Heart left ventricle (tissue), 16 donors: Measurements from ENCODE around the gene STC2. TPM values are rescaled to one million over a fixed set of nuclear protein-coding genes. Genes with fewer than 3 reads are reported as not detected.
A peak's percentile ranks its signal among the peaks of the same experiment; 100 is the strongest.

ENCODE experiments used
- ATAC-seq, 4 donors: fragments of 200-7000 bp; cut with Tn5 transposase; one replicate each; pipeline ENCODE4 v1.9.1; 2020 to 2022; ENCODE audit warnings: moderate library complexity in 4 of 4, mild to moderate bottlenecking in 3 of 4, moderate number of reproducible peaks in 1 of 4
- DNase-seq, 5 donors: peaks; one replicate each; pipeline ENCODE4 v3.0.0-alpha.2; 2020
- H3K27ac ChIP-seq, 12 donors: fragments of 200-600 bp; sonication (generic) in 4 of 12; one replicate each; pipeline versions ENCODE4 v1.5.0 to v1.8.0; 2016 to 2022; ENCODE audit warnings: mild to moderate bottlenecking in 2 of 12
- H3K27me3 ChIP-seq, 9 donors: fragments of 200-600 bp; sonication (generic) in 2 of 9; one replicate each; pipeline versions ENCODE4 v1.5.1 to v1.8.0; 2016 to 2022; ENCODE audit warnings: mild to moderate bottlenecking in 3 of 9
- H3K36me3 ChIP-seq, 9 donors: fragments of 200-600 bp; sonication (generic) in 2 of 9; one replicate each; pipeline versions ENCODE4 v1.5.0 to v1.8.0; 2018 to 2022; ENCODE audit warnings: mild to moderate bottlenecking in 2 of 9
- H3K4me1 ChIP-seq, 12 donors: fragments of 200-600 bp; sonication (generic) in 4 of 12; one replicate each; pipeline versions ENCODE4 v1.5.0 to v1.8.0; 2016 to 2022; ENCODE audit warnings: mild to moderate bottlenecking in 3 of 12
- H3K4me3 ChIP-seq, 12 donors: fragments of 200-600 bp; sonication (generic) in 4 of 12; one replicate each; pipeline versions ENCODE4 v1.5.0 to v1.8.0; 2017 to 2022; ENCODE audit warnings: mild to moderate bottlenecking in 9 of 12, moderate library complexity in 4 of 12
- H3K9me3 ChIP-seq, 12 donors: fragments of 200-600 bp; sonication (generic) in 4 of 12; one replicate each; pipeline versions ENCODE4 v1.5.0 to v1.8.0; 2016 to 2022; ENCODE audit warnings: mild to moderate bottlenecking in 1 of 12
- CTCF ChIP-seq, 12 donors: fragments of 200-600 bp; sonication (generic) in 4 of 12; IDR thresholded peaks; one replicate each; pipeline versions ENCODE4 v1.5.0 to v1.8.0; 2018 to 2022; ENCODE audit warnings: antibody characterized with exemption in 12 of 12, mild to moderate bottlenecking in 5 of 12
- POLR2A ChIP-seq, 2 donors: fragments of 450-650 bp; IDR thresholded peaks; one replicate each; pipeline ENCODE4 v1.6.1; 2017; ENCODE audit warnings: antibody characterized with exemption in 2 of 2, mild to moderate bottlenecking in 2 of 2, moderate library complexity in 2 of 2
- WGBS, 4 donors: extraction: QIAGEN DNeasy Blood & Tissue Kit in 2 of 4; methylation state at CpG; one replicate each; pipeline versions ENCODE4 v1.1.5 to v1.1.7; 2013 to 2018; 5-methylcytosine and 5-hydroxymethylcytosine counted together
- intact Hi-C, 10 donors: fragments of 100-400 bp; cut with DNase I; formaldehyde crosslinking; loops; one replicate each; pipeline versions ENCODE4 v1.11.1 to v1.14.2; 2022
- polyA plus RNA-seq, 2 donors: library from polyadenylated mRNA; stranded (reverse); fragments of 200-250 nt; gene quantifications; one replicate each; pipeline ENCODE4 v1.2.3, GENCODE V29; 2013
- total RNA-seq, 9 donors: library from RNA; depleted of rRNA in 2 of 9; stranded (reverse); fragments of >200 nt in 2 of 9; fragmentation: NEBNext Ultra II Directional in 3 of 9; extraction: Animal tissue kit (Norgen Biotek cat#: 25700) in 3 of 9; gene quantifications; one replicate each; pipeline versions ENCODE4 v1.1.0 to v1.2.4, GENCODE V29; 2016 to 2023
- donor health status: ischemic (EF 13 %, LVEDD 7.1; RV severe dilation, severe dysfunction).
- donor health status: healthy with polysubstance abuse.
- donor health status: DM: no; HTN: yes; CAD: no.
- donor health status: DM: no; HTN: no; CAD: no.
- donor health status: ischemic (EF 25% LVEDD 6.9; RV normal size, moderate dysfunction).
- donor health status: ischemic (EF 25% LVEDD 5.7; RV mildly dilated, moderate dysfunction).
- donor health status: healthy.
- donor health status: DM: yes; HTN: yes; CAD: no.
- donor health status: ischemic (EF 35%, LVEDD 5.7; RV mildly dilated, moderate dysfunction).
- donor health status: nonischemic (EF 11% LVEDD 7.7; RV severe dilation, severe dysfunction).
- donor health status: DM: yes; HTN: yes; CAD: no.
- donor health status: PGD.
- donor health status: ischemic (EF 29% LVEDD 5.4; RV normal size, mild dysfunction).
- donor health status: nonischemic (EF 23%, LVEDD 6.1; RV moderate dilation, normal function).

STC2 gene
- total and polyA plus RNA-seq, 11 donors, result 3.9 to 15.2 (median 8.6) TPM

DNA sequence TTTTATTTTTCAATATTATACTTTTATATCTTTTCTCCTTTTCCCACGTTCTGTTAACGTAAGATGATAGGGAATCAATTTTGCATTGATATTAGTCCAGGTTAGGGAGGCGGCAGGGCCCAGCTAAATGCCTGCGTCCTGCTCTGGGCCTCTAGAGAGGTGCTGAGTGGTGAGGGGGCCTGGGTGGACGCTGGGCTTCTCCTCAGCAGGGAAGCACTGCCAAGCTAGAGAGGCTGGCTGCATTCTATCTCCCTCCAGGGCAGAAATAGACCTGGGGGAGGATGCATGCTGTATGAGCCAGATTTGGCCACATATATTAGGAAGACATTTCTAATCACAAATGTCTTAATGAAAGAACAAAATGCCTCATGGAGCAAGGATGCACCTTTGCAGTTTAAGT lies 49.6 kb downstream of the STC2 start:
- intact Hi-C loops, result loop anchor here in 8 of 10 donors (1.0 to 5.0 kb wide), 8 partner anchors 34 to 46 kb away; partner anchors contain the start of gene NKX2-5 (in 2 of the 8)
- TF ChIP-seq POLR2A (IDR thresholded peaks at IDR 0.05) (peak in 1 of 2 donors; percentile 12), CTCF (IDR thresholded peaks at IDR 0.05) (no peak)
- 39 to 53% (median 43%) methylated on average over 5 of the region's 5 CpGs for WGBS, 4 donors
- ATAC-seq (peak; percentile 82 to 87 (median 86)), DNase-seq (peak in 4 of 5 donors; percentile 54 to 78 (median 70))
- peaks cover 0 to 29% (median 5%) of the 10 kb centered on the region in 12 donors for H3K4me1 ChIP-seq
- H3K9me3 ChIP-seq, result peaks cover 0 to 15% (median 3%) of the 10 kb centered on the region in 12 donors
- peak overlapping the region; percentile 55 to 97 (median 83) for H3K27ac ChIP-seq
- H3K27me3 ChIP-seq, result peaks cover 0 to 27% (median 1%) of the 10 kb centered on the region in 9 donors
- no peaks in the 10 kb centered on the region for H3K36me3 ChIP-seq
- no peak overlapping the region for H3K4me3 ChIP-seq

DNA sequence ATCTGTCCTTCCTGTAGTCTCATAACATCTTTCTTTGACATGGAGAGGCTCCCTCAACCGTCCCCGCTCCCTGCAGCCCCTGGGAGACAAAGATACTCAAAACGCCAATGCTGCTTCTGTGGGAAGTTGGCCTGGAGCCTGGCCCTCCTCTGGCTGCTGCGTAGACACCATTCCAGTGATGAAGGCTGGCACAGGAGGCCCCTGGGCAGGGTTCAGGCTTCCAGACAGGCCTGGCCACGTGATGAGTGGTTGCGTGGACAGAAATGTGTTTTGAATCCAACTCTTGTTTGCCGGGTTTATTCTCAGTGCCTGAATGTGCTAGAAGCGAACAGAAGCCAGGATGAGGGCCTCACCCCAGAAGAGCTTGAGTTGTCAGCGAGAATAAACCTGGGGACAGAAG lies 50.0 kb downstream of the STC2 start:
- H3K9me3 ChIP-seq, result peaks cover 0 to 15% (median 3%) of the 10 kb centered on the region in 12 donors
- WGBS, 4 donors, result 32 to 40% (median 33%) methylated on average over 9 of the region's 9 CpGs
- ATAC-seq (peak; percentile 89 to 95 (median 93)), DNase-seq (peak; percentile 81 to 93 (median 83))
- H3K36me3 ChIP-seq, result no peaks in the 10 kb centered on the region
- peak overlapping the region; percentile 55 to 97 (median 83) for H3K27ac ChIP-seq
- H3K4me3 ChIP-seq, result no peak overlapping the region
- TF ChIP-seq CTCF (IDR thresholded peaks at IDR 0.05), result no peak
- TF ChIP-seq POLR2A (IDR thresholded peaks at IDR 0.05), result no peak
- peaks cover 0 to 24% (median 0%) of the 10 kb centered on the region in 9 donors for H3K27me3 ChIP-seq
- intact Hi-C loops, result loop anchor here in 8 of 10 donors (1.0 to 5.0 kb wide), 8 partner anchors 33 to 46 kb away; partner anchors contain the start of gene NKX2-5 (in 2 of the 8)
- peaks cover 0 to 25% (median 4%) of the 10 kb centered on the region in 12 donors for H3K4me1 ChIP-seq

DNA sequence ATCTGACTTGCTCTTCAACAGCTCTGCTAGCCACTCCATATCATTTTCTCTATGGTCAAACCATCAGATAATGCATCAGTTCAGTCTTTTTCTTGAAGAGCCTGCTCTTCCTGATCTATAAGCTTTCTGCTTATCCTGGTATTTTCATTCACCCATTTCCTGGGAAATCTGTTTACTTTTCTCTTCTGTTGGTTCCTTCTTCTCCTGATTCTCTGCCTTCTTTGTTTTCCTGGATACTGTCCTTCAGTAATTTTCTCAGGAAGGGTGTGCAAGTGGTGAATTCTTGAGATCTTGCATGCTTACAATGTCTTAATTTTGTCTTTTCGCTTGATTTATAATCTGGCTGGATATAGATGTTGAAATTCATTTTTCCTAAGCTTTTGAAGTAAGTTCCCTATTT lies 53.4 kb downstream of the STC2 start:
- intact Hi-C loops, result loop anchor here in 3 of 10 donors (5.0 kb wide), 2 partner anchors 32 to 42 kb away; no protein-coding TSS in a partner anchor
- no peak for ATAC-seq
- Histone ChIP-seq H3K4me3 (no peak overlapping the region), H3K36me3 (no peaks in the 10 kb centered on the region), H3K9me3 (peaks cover 0 to 15% (median 3%) of the 10 kb centered on the region in 12 donors), H3K27me3 (peaks cover 0 to 6% (median 0%) of the 10 kb centered on the region in 9 donors), H3K4me1 (peaks cover 0 to 27% (median 5%) of the 10 kb centered on the region in 12 donors), H3K27ac (no peak overlapping the region)
- WGBS, 4 donors, result 83 to 89% (median 86%) methylated on average over 1 of the region's 1 CpG
- DNase-seq, result no peak
- no peak for TF ChIP-seq CTCF (IDR thresholded peaks at IDR 0.05)
- no peak for TF ChIP-seq POLR2A (IDR thresholded peaks at IDR 0.05)

- Histone ChIP-seq H3K27me3 (peaks cover 0 to 5% (median 0%) of the 10 kb centered on the region in 9 donors), H3K4me1 (peaks cover 0 to 28% (median 6%) of the 10 kb centered on the region in 12 donors), H3K9me3 (peaks cover 0 to 15% (median 3%) of the 10 kb centered on the region in 12 donors), H3K4me3 (no peak overlapping the region), H3K36me3 (no peaks in the 10 kb centered on the region), H3K27ac (peak overlapping the region in 7 of 12 donors; percentile 13 to 65 (median 30))
- intact Hi-C loops, result no loop called here
- TF ChIP-seq CTCF (IDR thresholded peaks at IDR 0.05), result no peak
- TF ChIP-seq POLR2A (IDR thresholded peaks at IDR 0.05), result no peak
- DNase-seq (peak in 1 of 5 donors; percentile 36), ATAC-seq (no peak)
- WGBS, 4 donors, result 35 to 48% (median 44%) methylated on average over 10 of the region's 10 CpGs
These were observed 56.8 kb downstream of the STC2 start for GRCh38 chr5:173271419-173271818.
